ENCODE results near the gene OR11A1. TPM values are rescaled to one million over a fixed set of nuclear protein-coding genes. Genes with fewer than 3 reads are reported as not detected.

OR11A1 gene
- total RNA-seq, 2 experiments from 2014 or later: not detected

- ATAC-seq (ENCODE audit: poor library complexity) (no peak), DNase-seq (no peak)
- Histone ChIP-seq H3K9me3 (ENCODE audit: control insufficient read depth in 1 of 2, insufficient read depth in 1 of 2, low read length in 2 of 2) (peaks cover 0 to 4% of the 10 kb centered on the region in 2 experiments), H3K27ac (ENCODE audit: low read depth in 1 of 2, low read length in 2 of 2) (no peak overlapping the region), H3K4me1 (ENCODE audit: insufficient read depth, low read length) (no peaks in the 10 kb centered on the region), H3K27me3 (ENCODE audit: control insufficient read depth in 1 of 2, insufficient read depth in 2 of 2, low read length in 2 of 2) (peaks cover 8 to 32% of the 10 kb centered on the region in 2 experiments), H3K36me3 (ENCODE audit: insufficient read depth, low read length) (no peaks in the 10 kb centered on the region), H3K4me3 (ENCODE audit: low read length) (no peak overlapping the region)
- no peaks in the 10 kb centered on the region for H3K36me3 Mint-ChIP-seq (ENCODE audit: low read depth)
- ChIA-PET CTCF (no interaction called here), POLR2A (no interaction called here)
- no peak overlapping the region for H3K4me3 Mint-ChIP-seq
- H3K4me1 Mint-ChIP-seq (ENCODE audit: low read depth): no peaks in the 10 kb centered on the region
- H3K9me3 Mint-ChIP-seq: no peaks in the 10 kb centered on the region
- intact Hi-C loops (cut with DNase I, micrococcal nuclease): no loop called here
- H3K27me3 Mint-ChIP-seq: peaks cover 83% of the 10 kb centered on the region
- no peak for TF ChIP-seq CTCF (IDR thresholded peaks at IDR 0.05)
- H3K27ac Mint-ChIP-seq: no peak overlapping the region
Observed at GRCh38 chr6:29424168-29424567, 32.7 kb downstream of the OR11A1 start.

DNA sequence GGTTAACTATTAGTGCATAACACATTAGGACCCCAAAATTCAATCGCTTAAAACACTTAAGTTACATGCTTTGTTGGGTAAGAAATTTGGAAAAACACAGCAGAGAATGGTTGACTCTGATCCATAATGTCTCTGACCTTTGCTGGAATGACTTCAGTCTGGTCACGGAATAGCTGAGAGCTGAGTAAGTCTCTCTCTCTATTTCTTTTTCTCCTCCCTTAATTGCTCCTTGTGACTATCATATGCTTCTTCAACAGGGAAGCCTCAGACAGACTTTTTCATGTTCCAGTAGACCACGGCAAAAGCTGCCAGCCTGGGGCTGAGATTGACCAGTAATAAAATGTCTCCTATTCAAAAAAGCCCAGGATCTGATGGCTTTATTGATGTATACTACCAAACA, 37.4 kb downstream of the OR11A1 start:
- ATAC-seq (ENCODE audit: poor library complexity) (no peak), DNase-seq (no peak)
- CTCF ChIA-PET: no interaction called here
- Histone ChIP-seq H3K36me3 (ENCODE audit: insufficient read depth, low read length) (no peaks in the 10 kb centered on the region), H3K27me3 (ENCODE audit: control insufficient read depth in 1 of 2, insufficient read depth in 2 of 2, low read length in 2 of 2) (peaks cover 5 to 31% of the 10 kb centered on the region in 2 experiments), H3K4me3 (ENCODE audit: low read length) (no peak overlapping the region), H3K9me3 (ENCODE audit: control insufficient read depth in 1 of 2, insufficient read depth in 1 of 2, low read length in 2 of 2) (no peaks in the 10 kb centered on the region), H3K27ac (ENCODE audit: low read depth in 1 of 2, low read length in 2 of 2) (no peak overlapping the region), H3K4me1 (ENCODE audit: insufficient read depth, low read length) (no peaks in the 10 kb centered on the region)
- intact Hi-C loops (cut with DNase I, micrococcal nuclease): no loop called here
- Mint-ChIP-seq H3K27me3 (peaks cover 67% of the 10 kb centered on the region), H3K27ac (no peak overlapping the region), H3K36me3 (ENCODE audit: low read depth) (no peaks in the 10 kb centered on the region), H3K4me1 (ENCODE audit: low read depth) (no peaks in the 10 kb centered on the region), H3K9me3 (no peaks in the 10 kb centered on the region), H3K4me3 (no peak overlapping the region)
- TF ChIP-seq CTCF (IDR thresholded peaks at IDR 0.05): no peak
- POLR2A ChIA-PET: no interaction called here

- no peak within 1 kb of the TSS for H3K4me3 ChIP-seq (ENCODE audit: low read length)
- no peaks in the 10 kb centered on the region for H3K4me1 Mint-ChIP-seq (ENCODE audit: low read depth)
- H3K27ac Mint-ChIP-seq: no peak within 1 kb of the TSS
- peaks cover 56% of the 10 kb centered on the region for H3K27me3 Mint-ChIP-seq
- ChIA-PET POLR2A (no interaction called here), CTCF (no interaction called here)
- peaks cover 0 to 5% of the 10 kb centered on the region in 2 experiments for H3K9me3 ChIP-seq (ENCODE audit: control insufficient read depth in 1 of 2, insufficient read depth in 1 of 2, low read length in 2 of 2)
- peaks cover 7 to 14% of the 10 kb centered on the region in 2 experiments for H3K27me3 ChIP-seq (ENCODE audit: control insufficient read depth in 1 of 2, insufficient read depth in 2 of 2, low read length in 2 of 2)
- intact Hi-C loops (cut with DNase I, micrococcal nuclease): no loop called here
- TF ChIP-seq CTCF (IDR thresholded peaks at IDR 0.05): no peak
- no peak for DNase-seq
- no peaks in the 10 kb centered on the region for H3K36me3 ChIP-seq (ENCODE audit: insufficient read depth, low read length)
- H3K27ac ChIP-seq (ENCODE audit: low read depth in 1 of 2, low read length in 2 of 2): no peak within 1 kb of the TSS
- H3K4me1 ChIP-seq (ENCODE audit: insufficient read depth, low read length): no peaks in the 10 kb centered on the region
- H3K36me3 Mint-ChIP-seq (ENCODE audit: low read depth): no peaks in the 10 kb centered on the region
- no peak within 1 kb of the TSS for H3K4me3 Mint-ChIP-seq
- ATAC-seq (ENCODE audit: poor library complexity): no peak
- peaks cover 13% of the 10 kb centered on the region for H3K9me3 Mint-ChIP-seq
Observed at GRCh38 chr6:29414588-29414987, 42.3 kb downstream of the OR11A1 start, which contains the start of gene OR12D1. Gene OR12D1 (plus strand): TSS chr6:29414928.
